Spinal cord (tissue), 10 donors: ENCODE data around the gene APBA1. TPM values are rescaled to one million over a fixed set of nuclear protein-coding genes. Genes with fewer than 3 reads are reported as not detected.
A peak's percentile ranks its signal among the peaks of the same experiment; 100 is the strongest.

Experiments
- DNase-seq, 6 donors: peaks; one replicate each; pipeline versions ENCODE4 v3.0.0 to v3.0.0-alpha.2; 2013 to 2015; ENCODE audit warnings: low spot score in 6 of 6, low read depth in 4 of 6
- H3K27ac ChIP-seq: one replicate; pipeline ENCODE4 v1.5.1; 2013; ENCODE audit warnings: low read depth, low read length, control low read depth
- H3K27me3 ChIP-seq: one replicate; pipeline ENCODE4 v1.6.1; 2013; ENCODE audit warnings: low read length; ENCODE audit not compliant: control insufficient read depth, insufficient read depth
- H3K36me3 ChIP-seq: one replicate; pipeline ENCODE4 v1.6.1; 2013; ENCODE audit warnings: low read length; ENCODE audit not compliant: control insufficient read depth, insufficient read depth
- H3K4me1 ChIP-seq: one replicate; pipeline ENCODE4 v1.6.1; 2013; ENCODE audit warnings: low read length; ENCODE audit not compliant: control insufficient read depth, insufficient read depth
- H3K4me3 ChIP-seq: one replicate; pipeline ENCODE4 v1.5.1; 2013; ENCODE audit warnings: low read depth, low read length, control low read depth
- H3K9me3 ChIP-seq: one replicate; pipeline ENCODE4 v1.6.1; 2013; ENCODE audit warnings: low read length; ENCODE audit not compliant: control insufficient read depth, insufficient read depth
- WGBS: methylation state at CpG from one replicate; pipeline ENCODE4 v1.1.5; 2013; ENCODE audit warnings: missing lambda C conversion rate; ENCODE audit not compliant: insufficient coverage; 5-methylcytosine and 5-hydroxymethylcytosine counted together
- polyA plus RNA-seq, 2 donors: library from polyadenylated mRNA; unstranded; fragments of 120-200 nt; gene quantifications; one replicate each; pipeline ENCODE4 v1.2.1, GENCODE V29; 2013; ENCODE audit not compliant: insufficient read length in 2 of 2
- total RNA-seq, 2 donors: library from RNA; depleted of rRNA in 1 of 2; stranded (reverse); fragments of 120-200 nt in 1 of 2; fragments of >200 nt in 1 of 2; gene quantifications; one replicate each; pipeline versions ENCODE4 v1.2.3 to v1.2.4, GENCODE V29; 2013 to 2014
- donor health status: healthy.

APBA1 gene
- total and polyA plus RNA-seq, 4 donors, result 38.5 to 101 (median 84.0) TPM

GRCh38 chr9:69667306-69667705 lies 4.9 kb downstream of the APBA1 start:
- no peak overlapping the region for H3K27ac ChIP-seq
- no peak for DNase-seq
- H3K4me3 ChIP-seq, result no peak overlapping the region
- peaks cover 6% of the 10 kb centered on the region for H3K4me1 ChIP-seq
- H3K36me3 ChIP-seq, result no peaks in the 10 kb centered on the region
- no peaks in the 10 kb centered on the region for H3K27me3 ChIP-seq
- H3K9me3 ChIP-seq, result no peaks in the 10 kb centered on the region
- WGBS, result no CpG with 5 or more reads among the region's 1 CpG

GRCh38 chr9:69660304-69660703 lies 11.9 kb downstream of the APBA1 start:
- no peak overlapping the region for H3K27ac ChIP-seq
- H3K4me1 ChIP-seq, result no peaks in the 10 kb centered on the region
- DNase-seq, result peak in 1 of 6 donors; percentile 28
- H3K36me3 ChIP-seq, result no peaks in the 10 kb centered on the region
- H3K9me3 ChIP-seq, result no peaks in the 10 kb centered on the region
- no peaks in the 10 kb centered on the region for H3K27me3 ChIP-seq
- no peak overlapping the region for H3K4me3 ChIP-seq
- WGBS, result no CpG with 5 or more reads among the region's 2 CpGs

DNA sequence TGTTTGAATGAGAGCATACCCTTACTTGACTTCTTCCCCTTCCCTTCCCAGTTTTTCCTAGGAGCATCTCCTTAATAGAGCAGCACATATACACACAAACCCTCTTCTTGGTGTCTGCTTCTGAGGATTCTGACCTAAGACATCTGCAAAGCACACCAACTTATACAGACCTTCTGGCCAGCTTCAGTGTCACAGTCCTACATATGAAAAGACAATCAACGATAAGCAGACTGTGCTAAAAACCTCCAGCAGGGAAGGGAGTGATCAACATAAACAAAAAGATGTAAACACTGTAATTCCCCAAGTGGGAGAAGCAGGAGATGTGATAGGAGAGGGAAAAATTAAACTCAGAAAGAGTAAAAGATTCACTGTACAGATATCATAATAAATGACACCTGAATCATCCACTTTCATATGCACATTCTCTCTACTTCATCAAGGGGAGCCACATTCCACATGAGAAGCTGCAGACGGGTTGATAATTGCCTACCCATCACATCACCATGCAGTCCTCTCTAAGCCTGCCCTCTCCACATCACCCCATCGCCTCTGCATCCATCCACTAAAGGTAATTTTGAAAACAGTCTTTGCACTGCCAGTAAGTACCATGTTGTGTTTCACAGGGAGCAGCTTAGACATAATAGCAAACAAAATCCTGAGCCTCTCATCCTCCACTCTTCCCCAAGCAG lies 13.0 kb downstream of the APBA1 start:
- Histone ChIP-seq H3K36me3 (no peaks in the 10 kb centered on the region), H3K4me1 (no peaks in the 10 kb centered on the region), H3K4me3 (no peak overlapping the region), H3K27me3 (no peaks in the 10 kb centered on the region), H3K9me3 (no peaks in the 10 kb centered on the region), H3K27ac (no peak overlapping the region)
- 67% methylated on average over 2 of the region's 3 CpGs for WGBS
- no peak for DNase-seq

- no peak for DNase-seq
- Histone ChIP-seq H3K4me1 (no peaks in the 10 kb centered on the region), H3K36me3 (no peaks in the 10 kb centered on the region), H3K4me3 (no peak overlapping the region), H3K9me3 (no peaks in the 10 kb centered on the region), H3K27me3 (no peaks in the 10 kb centered on the region), H3K27ac (no peak overlapping the region)
Observed at GRCh38 chr9:69657269-69657668, 14.9 kb downstream of the APBA1 start.

- H3K4me3 ChIP-seq, result no peak overlapping the region
Observed at GRCh38 chr9:69655065-69655464, 17.1 kb downstream of the APBA1 start.

DNA sequence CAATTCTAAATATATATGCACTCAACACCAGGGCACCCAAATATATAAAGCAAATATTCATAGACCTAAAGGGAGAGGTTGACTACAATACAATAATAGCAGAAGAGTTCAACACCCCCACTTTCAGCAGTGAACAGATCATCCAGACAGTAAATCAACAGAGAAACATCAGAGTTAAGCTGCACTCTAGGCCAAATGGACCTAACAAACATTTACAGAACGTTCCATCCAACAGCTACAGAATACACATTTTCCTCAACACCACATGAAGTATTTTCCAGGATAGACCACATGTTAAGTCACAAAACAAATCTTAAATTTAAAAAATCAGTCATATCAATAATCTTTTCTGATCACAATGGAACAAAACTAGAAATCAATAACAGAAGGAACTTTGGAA lies 18.9 kb downstream of the APBA1 start:
- no peak for DNase-seq
- H3K36me3 ChIP-seq, result no peaks in the 10 kb centered on the region
- no peak overlapping the region for H3K4me3 ChIP-seq
- no peaks in the 10 kb centered on the region for H3K27me3 ChIP-seq
- 89% methylated on average over 1 of the region's 1 CpG for WGBS
- no peaks in the 10 kb centered on the region for H3K4me1 ChIP-seq
- no peak overlapping the region for H3K27ac ChIP-seq
- no peaks in the 10 kb centered on the region for H3K9me3 ChIP-seq

More at GRCh38 chr9:69655065-69655464, 17.1 kb downstream of the APBA1 start:
- no peak for DNase-seq
- WGBS, result no CpG with 5 or more reads among the region's 2 CpGs
- Histone ChIP-seq H3K36me3 (no peaks in the 10 kb centered on the region), H3K27ac (no peak overlapping the region), H3K9me3 (no peaks in the 10 kb centered on the region), H3K27me3 (no peaks in the 10 kb centered on the region), H3K4me1 (no peaks in the 10 kb centered on the region)

- Histone ChIP-seq H3K4me1 (peaks cover 9% of the 10 kb centered on the region), H3K27me3 (no peaks in the 10 kb centered on the region), H3K36me3 (peaks cover 3% of the 10 kb centered on the region), H3K4me3 (no peak overlapping the region), H3K9me3 (no peaks in the 10 kb centered on the region), H3K27ac (no peak overlapping the region)
- 33% methylated on average over 2 of the region's 4 CpGs for WGBS
- DNase-seq, result no peak
Observed at GRCh38 chr9:69649566-69650250, 22.5 kb downstream of the APBA1 start.

GRCh38 chr9:69647804-69648203 lies 24.4 kb downstream of the APBA1 start:
- peaks cover 3% of the 10 kb centered on the region for H3K36me3 ChIP-seq
- DNase-seq, result no peak
- H3K4me3 ChIP-seq, result no peak overlapping the region
- WGBS, result 100% methylated on average over 1 of the region's 3 CpGs
- H3K27ac ChIP-seq, result no peak overlapping the region
- H3K4me1 ChIP-seq, result peaks cover 9% of the 10 kb centered on the region
- no peaks in the 10 kb centered on the region for H3K27me3 ChIP-seq
- no peaks in the 10 kb centered on the region for H3K9me3 ChIP-seq

DNA sequence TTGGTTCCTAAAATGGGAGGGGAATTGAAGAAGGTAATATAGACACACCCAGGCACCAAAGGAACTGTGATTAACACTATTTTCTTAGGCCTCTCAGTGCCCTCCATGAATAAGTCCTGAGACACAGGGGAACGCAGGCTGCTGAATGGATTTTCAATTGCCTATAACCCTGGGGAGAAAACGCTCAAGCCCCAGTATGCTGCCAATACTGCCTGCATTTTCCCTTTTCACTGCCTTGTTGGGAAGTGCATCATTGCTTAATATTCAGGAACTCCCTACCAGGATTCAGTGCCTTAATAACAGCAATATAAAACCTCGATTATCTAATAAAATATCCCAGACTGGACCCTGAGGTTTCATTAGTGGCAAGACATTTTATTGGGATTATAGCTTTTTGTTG lies 25.4 kb downstream of the APBA1 start:
- H3K4me1 ChIP-seq, result peaks cover 9% of the 10 kb centered on the region
- H3K4me3 ChIP-seq, result no peak overlapping the region

GRCh38 chr9:69645488-69645887 lies 26.7 kb downstream of the APBA1 start:
- peaks cover 3% of the 10 kb centered on the region for H3K36me3 ChIP-seq
- no peak overlapping the region for H3K27ac ChIP-seq
- no peak for DNase-seq
- no peak overlapping the region for H3K4me3 ChIP-seq
- no peaks in the 10 kb centered on the region for H3K27me3 ChIP-seq
- H3K4me1 ChIP-seq, result peaks cover 9% of the 10 kb centered on the region
- peaks cover 1% of the 10 kb centered on the region for H3K9me3 ChIP-seq
- 73% methylated on average over 9 of the region's 10 CpGs for WGBS

More for the DNA sequence above, 25.4 kb downstream of the APBA1 start:
- Histone ChIP-seq H3K27me3 (no peaks in the 10 kb centered on the region), H3K36me3 (peaks cover 3% of the 10 kb centered on the region), H3K9me3 (peaks cover 1% of the 10 kb centered on the region), H3K27ac (no peak overlapping the region)
- DNase-seq, result peak in 2 of 6 donors; percentile 15 to 86
- 27% methylated on average over 2 of the region's 3 CpGs for WGBS
